HepG2 (cell line): ENCODE results near the gene BICRAL. TPM values are rescaled to one million over a fixed set of nuclear protein-coding genes. Genes with fewer than 3 reads are reported as not detected.

ENCODE experiments used
- ATAC-seq: fragments of 200-7000 bp; cut with Tn5 transposase; 3 replicates; pipeline ENCODE4 v1.9.1; 2020; ENCODE audit warnings: mild to moderate bottlenecking, moderate library complexity
- BruUV-seq: library from RNA; stranded (reverse); fragments of 400-500 nt; replicated peaks from 2 replicates; lab custom pipeline; 2021; lab: Mats Ljungman, UMichigan
- CTCF ChIA-PET: fragments of 300-600 bp; formaldehyde crosslinking; extraction: SDS; loops from one replicate; lab custom pipeline; 2021; ENCODE audit warnings: low total read pairs, inconsistent platforms, low intra/inter-chr PET ratio; lab: Yijun Ruan, JAX
- POLR2A ChIA-PET: fragments of 350-600 bp; sonication (Branson Sonifier 250); formaldehyde crosslinking; loops from one replicate; lab custom pipeline; 2020; ENCODE audit warnings: antibody characterized with exemption, inconsistent platforms; lab: Yijun Ruan, JAX
- DNase-seq: peaks from one replicate; pipeline ENCODE4 v3.0.0-alpha.2; 2015; ENCODE audit warnings: low spot score
- FAIRE-seq: peaks from 3 replicates; lab custom pipeline; 2011; peaks lifted over from hg19 to GRCh38; lab: Jason Lieb, UNC
- H2AFZ ChIP-seq: one replicate; pipeline ENCODE4 v1.6.1; 2011; ENCODE audit warnings: low read length, inconsistent platforms
- H3K27ac ChIP-seq: fragments of 300-600 bp; 3 replicates; pipeline ENCODE4 v1.8.0; 2011; ENCODE audit warnings: mixed run types, mild to moderate bottlenecking, mixed read lengths, low read length, inconsistent platforms; ENCODE audit not compliant: insufficient read depth; ENCODE audit errors: extremely low read length
- H3K27me3 ChIP-seq, 2 experiments: fragments of 200-600 bp in 1 of 2; 2 replicates in 1 of 2; 3 replicates in 1 of 2; pipeline versions ENCODE4 v1.6.0 to v1.8.0; 2011; ENCODE audit warnings: low read length in 2 of 2, mild to moderate bottlenecking in 2 of 2, moderate library complexity in 2 of 2, inconsistent platforms in 1 of 2; ENCODE audit not compliant: insufficient read depth in 2 of 2, control insufficient read depth in 1 of 2
- H3K36me3 ChIP-seq, 2 experiments: fragments of 200-600 bp in 1 of 2; replicated peaks in 1 of 2; 2 replicates in 1 of 2; 3 replicates in 1 of 2; pipeline versions ENCODE4 v1.5.1 to v1.8.0; 2011; ENCODE audit warnings: low read length in 2 of 2, inconsistent platforms in 1 of 2; ENCODE audit not compliant: insufficient read depth in 2 of 2, control insufficient read depth in 1 of 2
- H3K4me1 ChIP-seq: 2 replicates; pipeline ENCODE4 v1.5.1; 2012; ENCODE audit warnings: low read length, inconsistent platforms; ENCODE audit not compliant: insufficient read depth
- H3K4me2 ChIP-seq: 2 replicates; pipeline ENCODE4 v1.6.0; 2011; ENCODE audit warnings: low read depth, low read length, inconsistent platforms
- H3K4me3 ChIP-seq, 3 experiments: fragments of 200-600 bp in 1 of 3; sonication (generic), shearing (Covaris generic) in 1 of 3; replicated peaks in 1 of 3; 2 replicates each; pipeline ENCODE4 v1.5.1; 2011 to 2016; ENCODE audit warnings: low read length in 3 of 3, inconsistent platforms in 2 of 3, low read depth in 2 of 3, mild to moderate bottlenecking in 2 of 3, control low read depth in 1 of 3, mixed read lengths in 1 of 3; ENCODE audit not compliant: insufficient read depth in 1 of 3
- H3K79me2 ChIP-seq: one replicate; pipeline ENCODE4 v1.6.1; 2011; ENCODE audit warnings: low read length, inconsistent platforms; ENCODE audit not compliant: insufficient read depth
- H3K9ac ChIP-seq: 2 replicates; pipeline ENCODE4 v1.6.0; 2011; ENCODE audit warnings: mild to moderate bottlenecking, low read depth, low read length, inconsistent platforms; ENCODE audit not compliant: insufficient read depth
- H3K9me3 ChIP-seq: 2 replicates; pipeline ENCODE4 v1.5.1; 2012; ENCODE audit warnings: mild to moderate bottlenecking, low read length
- H4K20me1 ChIP-seq: 2 replicates; pipeline ENCODE4 v1.6.0; 2011; ENCODE audit warnings: inconsistent platforms, mild to moderate bottlenecking, low read length, moderate library complexity; ENCODE audit not compliant: insufficient read depth
- CC2D1A ChIP-seq: sonication (generic); formaldehyde crosslinking; IDR thresholded peaks from 2 replicates; pipeline ENCODE4 v1.8.1; 2023; ENCODE audit warnings: mild to moderate bottlenecking, missing genetic modification reagents
- DNMT3B ChIP-seq: conservative IDR thresholded peaks from 2 replicates; pipeline ENCODE4 v1.6.1; 2016; ENCODE audit warnings: missing biosample characterization, control low read depth
- GLMP ChIP-seq: sonication (generic); formaldehyde crosslinking; IDR thresholded peaks from 2 replicates; pipeline ENCODE4 v1.9.0; 2021; ENCODE audit warnings: missing genetic modification reagents, mild to moderate bottlenecking, borderline replicate concordance
- ZFP91 ChIP-seq: sonication (generic); formaldehyde crosslinking; IDR thresholded peaks from 2 replicates; pipeline ENCODE4 v1.9.0; 2022; ENCODE audit warnings: missing genetic modification reagents, mild to moderate bottlenecking, borderline replicate concordance
- ZNF10 ChIP-seq: sonication (generic); formaldehyde crosslinking; IDR thresholded peaks from 2 replicates; pipeline ENCODE4 v1.4.0; 2020; ENCODE audit warnings: mild to moderate bottlenecking, low read depth, missing genetic modification reagents, borderline replicate concordance
- ZNF274 ChIP-seq: sonication (generic); formaldehyde crosslinking; IDR thresholded peaks from 2 replicates; pipeline ENCODE4 v1.5.1; 2020; ENCODE audit warnings: mild to moderate bottlenecking, missing genetic modification reagents
- ZNF674 ChIP-seq: sonication (generic); formaldehyde crosslinking; IDR thresholded peaks from 2 replicates; pipeline ENCODE4 v1.5.0; 2020; ENCODE audit warnings: low read depth, mild to moderate bottlenecking, missing genetic modification reagents
- ZNF678 ChIP-seq: sonication (generic); formaldehyde crosslinking; IDR thresholded peaks from 2 replicates; pipeline ENCODE4 v1.4.0; 2020; ENCODE audit warnings: mild to moderate bottlenecking, missing genetic modification reagents
- ZNF704 ChIP-seq: sonication (generic); formaldehyde crosslinking; IDR thresholded peaks from 2 replicates; pipeline ENCODE4 v1.8.1; 2023; ENCODE audit warnings: mild to moderate bottlenecking, inconsistent platforms, moderate library complexity, missing genetic modification reagents, borderline replicate concordance
- WGBS: methylation state at CpG from one replicate; pipeline ENCODE4 v1.1.6; 2017; ENCODE audit warnings: low lambda C conversion rate; 5-methylcytosine and 5-hydroxymethylcytosine counted together
- in situ Hi-C: cut with HindIII; loops from 2 replicates; pipeline ENCODE4 v1.10.0; 2017; ENCODE audit warnings: low pct_unique_long_range_greater_than_20kb; ENCODE audit not compliant: extremely low pct_ligation_motif_present
- intact Hi-C: fragments of 100-400 bp; cut with micrococcal nuclease; formaldehyde crosslinking; loops from one replicate; pipeline ENCODE4 v1.10.0; 2022; ENCODE audit not compliant: unreplicated experiment
- polyA plus RNA-seq, 8 experiments: library from polyadenylated mRNA; depleted of rRNA in 3 of 8; stranded (reverse) in 7 of 8; unstranded in 1 of 8; fragments of >200 nt; fragmentation: Illumina TruSeq in 4 of 8; extraction: Trizol in 4 of 8; gene quantifications; 2 replicates each; pipeline versions ENCODE4 v1.2.1 to v1.2.3, GENCODE V29; 2011 to 2016; ENCODE audit warnings: low read depth in 4 of 8, missing spikeins in 1 of 8, mixed read lengths in 1 of 8; ENCODE audit not compliant: insufficient read depth in 1 of 8
- total RNA-seq, 5 experiments: library from RNA; depleted of rRNA; stranded (reverse); fragments of >200 nt; fragmentation: Illumina TruSeq; extraction: Trizol; gene quantifications; 2 replicates each; pipeline ENCODE4 v1.2.3, GENCODE V29; 2016; ENCODE audit warnings: low read depth in 1 of 5

BICRAL gene
- total and polyA plus RNA-seq, 2 of the 13 experiments (the other 11 are each of a cell fraction or from before 2014, with no cell fraction given) = 5.0 to 13.5 TPM

- ChIA-PET CTCF (no interaction called here), POLR2A (interaction anchor here (1.2 kb wide), 1 partner anchor 37 kb away, joined by 7 read pairs; the partner anchor contains the start of gene BICRAL)
- DNase-seq (no peak), FAIRE-seq (no peak), ATAC-seq (no peak)
- in situ Hi-C loops = no loop called here
- Histone ChIP-seq H3K9me3 (no peaks in the 10 kb centered on the region), H3K79me2 (no peaks in the 10 kb centered on the region), H3K27me3 (no peaks in the 10 kb centered on the region), H3K4me3 (no peak overlapping the region), H3K9ac (no peak overlapping the region), H3K4me1 (peaks cover 9% of the 10 kb centered on the region), H3K4me2 (no peak overlapping the region), H3K36me3 (peaks cover 2 to 9% of the 10 kb centered on the region in 2 experiments; a peak in 4 of 5 replicates), H3K27ac (no peak overlapping the region), H2AFZ (no peak overlapping the region), H4K20me1 (no peaks in the 10 kb centered on the region)
- TF ChIP-seq ZNF10 (CRISPR knock-in tag) (no peak), ZNF678 (CRISPR knock-in tag) (no peak), DNMT3B (CRISPR knock-in tag) (no peak), CC2D1A (CRISPR knock-in tag) (no peak), ZFP91 (CRISPR knock-in tag) (no peak), ZNF274 (no peak), ZNF704 (CRISPR knock-in tag) (no peak), GLMP (CRISPR knock-in tag) (no peak), ZNF674 (CRISPR knock-in tag) (no peak)
- no TSS peak for BruUV-seq
- 87% methylated on average over 3 of the region's 3 CpGs for WGBS
- intact Hi-C loops = no loop called here
Observed at GRCh38 chr6:42818878-42819277, 37.0 kb downstream of the BICRAL start.
